Amniotic stem cell (primary cell): ENCODE results near the gene LGI2.
"Not testable (repeated sequence)": the region's sequence is repeated elsewhere in the genome, so short reads cannot be mapped to it uniquely, and the experiment has no call there.

ENCODE experiments used
- DNase-seq: peaks from one replicate; lab custom pipeline; 2025; lab: John Stamatoyannopoulos, UW

LGI2 gene

GRCh38 chr4:25030277-25031076 lies at the start of gene LGI2:
LGI2 (minus strand) TSS chr4:25030946; CDS start chr4:25030693, 253 bp downstream.
- DNase-seq: no peak

GRCh38 chr4:25078523-25078922 lies 47.8 kb upstream of the LGI2 start:
- DNase-seq: no peak

GRCh38 chr4:25076625-25077398 lies 46.1 kb upstream of the LGI2 start:
- no peak for DNase-seq

GRCh38 chr4:25075851-25076250 lies 45.1 kb upstream of the LGI2 start:
- no peak for DNase-seq

GRCh38 chr4:25075129-25075528 lies 44.4 kb upstream of the LGI2 start:
- DNase-seq: no peak

- no peak for DNase-seq
Measured at GRCh38 chr4:25070545-25070944, 39.8 kb upstream of the LGI2 start.

- no peak for DNase-seq
Measured at GRCh38 chr4:25069014-25069413, 38.3 kb upstream of the LGI2 start.

- no peak for DNase-seq
Measured at GRCh38 chr4:25068386-25068785, 37.6 kb upstream of the LGI2 start.

- no peak for DNase-seq
Measured at GRCh38 chr4:25065932-25066590, 35.3 kb upstream of the LGI2 start.

- DNase-seq: no peak
Measured at GRCh38 chr4:25065431-25065858, 34.7 kb upstream of the LGI2 start.

GRCh38 chr4:25064447-25064846 lies 33.7 kb upstream of the LGI2 start:
- not testable (repeated sequence) for DNase-seq

- DNase-seq: no peak
Measured at GRCh38 chr4:25063116-25063515, 32.4 kb upstream of the LGI2 start.

- no peak for DNase-seq
Measured at GRCh38 chr4:25062098-25062497, 31.4 kb upstream of the LGI2 start.

GRCh38 chr4:25061602-25062001 lies 30.9 kb upstream of the LGI2 start:
- DNase-seq: no peak

- DNase-seq: no peak
Measured at GRCh38 chr4:25060963-25061340, 30.2 kb upstream of the LGI2 start.

GRCh38 chr4:25060241-25060962 lies 29.7 kb upstream of the LGI2 start:
- DNase-seq: no peak

- DNase-seq: no peak
Measured at GRCh38 chr4:25059791-25060190, 29.0 kb upstream of the LGI2 start.

GRCh38 chr4:25058796-25059195 lies 28.1 kb upstream of the LGI2 start:
- DNase-seq: no peak

- no peak for DNase-seq
Measured at GRCh38 chr4:25057299-25057698, 26.6 kb upstream of the LGI2 start.

GRCh38 chr4:25052037-25052436 lies 21.3 kb upstream of the LGI2 start:
- not testable (repeated sequence) for DNase-seq

- no peak for DNase-seq
Measured at GRCh38 chr4:25051534-25051933, 20.8 kb upstream of the LGI2 start.
